Cerebellar nuclear complex (tissue), 1 donor: ENCODE results near the gene ANKRD26.

ENCODE experiments used
- DNase-seq, 2 experiments: peaks; one replicate each; lab custom pipeline; 2025; lab: John Stamatoyannopoulos, UW

The ANKRD26 gene

DNA sequence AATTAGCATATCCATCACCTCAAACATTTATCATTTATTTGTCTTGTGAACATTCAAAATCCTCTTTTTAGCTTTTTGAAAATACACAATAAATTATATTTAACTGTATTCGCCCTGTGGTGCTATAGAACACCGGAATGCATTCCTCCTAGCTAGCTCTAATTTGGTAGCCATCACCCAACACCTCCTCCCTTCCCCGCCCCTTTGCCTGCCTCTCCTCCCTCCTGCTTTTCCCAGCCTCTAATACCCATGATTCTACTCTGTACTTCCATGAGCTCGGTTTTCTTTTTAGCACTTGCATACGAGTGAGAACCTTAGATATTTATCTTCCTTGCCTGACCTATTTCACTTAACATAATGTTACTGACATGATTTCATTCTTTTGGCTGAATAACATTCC is 80.1 kb downstream of the ANKRD26 start:
- DNase-seq = no peak

GRCh38 chr10:27019827-27020226 is 80.5 kb downstream of the ANKRD26 start:
- DNase-seq = no peak

GRCh38 chr10:26997610-26998009 is 102.7 kb downstream of the ANKRD26 start:
- DNase-seq = no peak

DNA sequence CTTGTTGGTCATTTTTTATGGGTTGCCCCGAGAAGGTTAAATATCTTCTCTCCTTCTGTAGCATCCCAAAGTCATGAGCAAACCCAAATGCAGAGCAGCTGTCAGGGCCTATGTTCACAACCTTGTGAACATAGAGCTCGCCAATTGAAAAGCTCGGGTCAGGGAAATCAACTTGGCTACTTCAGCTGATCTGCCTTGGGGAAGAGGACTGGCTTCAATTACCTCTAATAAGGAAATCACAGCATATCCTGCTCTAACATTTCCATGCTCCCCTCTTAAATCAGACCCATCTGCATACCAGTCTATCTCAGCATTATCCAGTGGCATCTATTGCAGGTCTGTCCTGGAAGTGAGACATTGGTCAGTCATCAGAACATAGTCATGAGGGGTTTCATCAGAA is 105.6 kb downstream of the ANKRD26 start:
- DNase-seq = no peak

- DNase-seq = no peak
Observed at GRCh38 chr10:26987851-26988250, 112.4 kb downstream of the ANKRD26 start.

DNA sequence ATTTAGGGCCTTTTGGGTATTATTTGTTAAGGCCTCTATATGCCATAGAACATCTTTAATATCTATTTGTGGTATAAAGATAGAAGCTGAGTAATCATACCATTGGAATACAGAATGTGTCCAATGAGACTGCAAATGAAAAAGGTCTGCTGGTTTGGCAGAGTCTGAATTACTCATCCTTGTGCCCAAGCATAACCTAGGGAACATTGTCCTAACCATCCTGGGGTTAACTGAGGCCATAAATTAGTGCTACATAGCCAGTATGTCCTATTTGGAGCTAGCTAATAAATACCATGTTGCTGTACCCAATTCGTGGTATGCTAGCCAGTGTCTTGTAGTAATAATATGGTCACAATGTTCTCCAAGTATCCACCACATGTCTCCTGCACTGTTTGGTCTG is 117.1 kb downstream of the ANKRD26 start:
- no peak for DNase-seq

- DNase-seq = no peak
Observed at GRCh38 chr10:26982058-26982457, 118.2 kb downstream of the ANKRD26 start.

DNA sequence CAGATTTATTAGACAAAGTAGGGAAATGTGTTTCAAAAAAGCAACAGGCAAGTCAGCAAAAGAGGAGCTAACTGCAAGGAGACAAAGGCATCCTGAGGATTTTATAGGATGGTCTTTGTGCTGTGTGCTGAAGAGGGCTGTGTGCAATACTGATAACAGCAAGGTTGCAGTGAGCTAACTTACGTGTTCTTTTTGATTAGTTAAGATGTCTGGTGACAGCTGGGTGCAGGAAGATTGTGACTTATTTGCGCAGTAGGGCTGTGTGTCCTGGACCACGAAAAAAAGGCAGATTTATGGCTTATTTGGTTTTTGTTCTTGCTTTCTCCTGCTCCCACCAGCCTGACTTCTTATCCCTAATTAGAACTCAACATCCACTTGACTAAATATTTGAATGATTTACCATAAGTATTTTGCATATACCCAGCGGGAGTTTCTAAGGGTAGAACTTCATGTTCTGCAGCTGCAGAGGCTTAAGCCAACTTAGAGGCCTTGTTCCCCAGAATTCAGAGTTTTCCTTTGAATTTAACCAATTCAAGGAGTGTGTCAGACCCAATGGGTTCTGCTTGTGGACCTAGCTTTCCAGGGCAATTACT is 119.0 kb downstream of the ANKRD26 start:
- DNase-seq = no peak

GRCh38 chr10:26978519-26978918 is 121.8 kb downstream of the ANKRD26 start:
- DNase-seq = no peak

GRCh38 chr10:26977635-26978034 is 122.7 kb downstream of the ANKRD26 start:
- no peak for DNase-seq

DNA sequence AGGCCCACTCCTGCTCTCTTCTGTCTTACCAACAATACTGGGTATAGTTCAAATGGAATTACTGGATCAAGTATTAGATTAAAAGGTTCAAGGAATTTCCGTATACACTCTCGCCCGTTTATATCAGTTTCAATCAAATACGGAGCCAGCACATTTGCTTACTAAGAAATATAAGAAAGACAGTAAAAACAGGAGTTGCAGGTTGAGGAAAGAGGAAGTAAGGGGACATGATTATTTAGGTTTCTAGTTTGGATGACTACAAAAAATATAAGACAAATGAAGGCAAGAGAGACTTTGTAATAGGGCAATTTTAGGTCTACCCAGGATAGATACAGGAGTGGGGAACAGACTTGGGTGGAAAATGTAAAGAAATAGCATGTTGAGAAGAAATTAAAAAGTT is 129.6 kb downstream of the ANKRD26 start:
- DNase-seq = no peak

- DNase-seq = no peak
Observed at GRCh38 chr10:26969145-26969926, 131.0 kb downstream of the ANKRD26 start.

- DNase-seq = no peak
Observed at GRCh38 chr10:26962835-26963234, 137.5 kb downstream of the ANKRD26 start.

- DNase-seq = no peak
Observed at GRCh38 chr10:26960308-26960707, 140.0 kb downstream of the ANKRD26 start.

DNA sequence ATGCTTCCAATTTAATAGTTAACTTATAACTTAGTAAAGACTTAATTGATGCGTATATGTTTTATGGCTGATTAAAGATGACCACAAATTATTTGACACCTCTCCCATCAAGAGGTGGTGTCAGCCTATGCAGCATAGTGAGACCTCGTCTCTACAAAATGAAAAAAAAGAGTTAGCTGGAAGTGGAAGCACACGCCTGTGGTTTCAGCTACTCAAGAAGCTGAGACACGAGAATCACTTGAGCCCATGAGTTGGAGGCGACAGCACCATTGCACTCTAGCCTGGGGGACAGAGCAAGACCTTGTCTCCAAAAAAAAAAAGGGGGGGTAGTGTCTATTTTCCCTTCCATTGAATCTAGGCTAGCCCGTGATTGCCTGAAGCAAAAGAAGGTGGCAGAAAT is 140.5 kb downstream of the ANKRD26 start:
- DNase-seq = no peak
